C4-2B (cell line): ENCODE measurements around the gene FAM25C.
"Not testable (repeated sequence)": the region's sequence is repeated elsewhere in the genome, so short reads cannot be mapped to it uniquely, and the experiment has no call there.

Source experiments
- ZFX ChIP-seq: fragments of 450-650 bp; IDR thresholded peaks from 2 replicates; pipeline ENCODE4 v1.6.1; 2017
- TF ChIP-seq, protein P1 (sequence below): fragments of 450-650 bp; conservative IDR thresholded peaks from 2 replicates; pipeline ENCODE4 v1.5.1; 2017; ENCODE audit warnings: mild to moderate bottlenecking

DNA sequence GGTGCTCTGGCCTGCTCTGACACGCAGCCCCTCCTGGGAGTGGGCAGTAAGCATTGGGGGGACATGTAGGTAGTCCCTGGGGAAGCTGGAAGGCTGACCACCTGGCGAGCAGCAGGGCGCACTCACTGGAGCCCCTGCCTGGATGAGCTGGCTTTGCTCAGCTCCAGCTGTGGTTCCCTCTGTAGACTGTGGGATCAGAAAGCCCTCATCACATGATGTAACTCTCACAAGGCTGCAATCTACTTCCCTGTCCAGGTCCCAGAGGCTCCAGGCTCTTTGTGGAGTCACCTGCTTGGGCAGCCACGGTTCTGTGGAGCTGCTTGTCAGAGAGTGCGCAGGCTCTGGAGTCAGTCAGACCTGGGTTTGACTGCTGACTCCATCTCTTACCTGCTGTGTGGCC is 36.8 kb downstream of the FAM25C start:
- TF ChIP-seq, protein P1, sequence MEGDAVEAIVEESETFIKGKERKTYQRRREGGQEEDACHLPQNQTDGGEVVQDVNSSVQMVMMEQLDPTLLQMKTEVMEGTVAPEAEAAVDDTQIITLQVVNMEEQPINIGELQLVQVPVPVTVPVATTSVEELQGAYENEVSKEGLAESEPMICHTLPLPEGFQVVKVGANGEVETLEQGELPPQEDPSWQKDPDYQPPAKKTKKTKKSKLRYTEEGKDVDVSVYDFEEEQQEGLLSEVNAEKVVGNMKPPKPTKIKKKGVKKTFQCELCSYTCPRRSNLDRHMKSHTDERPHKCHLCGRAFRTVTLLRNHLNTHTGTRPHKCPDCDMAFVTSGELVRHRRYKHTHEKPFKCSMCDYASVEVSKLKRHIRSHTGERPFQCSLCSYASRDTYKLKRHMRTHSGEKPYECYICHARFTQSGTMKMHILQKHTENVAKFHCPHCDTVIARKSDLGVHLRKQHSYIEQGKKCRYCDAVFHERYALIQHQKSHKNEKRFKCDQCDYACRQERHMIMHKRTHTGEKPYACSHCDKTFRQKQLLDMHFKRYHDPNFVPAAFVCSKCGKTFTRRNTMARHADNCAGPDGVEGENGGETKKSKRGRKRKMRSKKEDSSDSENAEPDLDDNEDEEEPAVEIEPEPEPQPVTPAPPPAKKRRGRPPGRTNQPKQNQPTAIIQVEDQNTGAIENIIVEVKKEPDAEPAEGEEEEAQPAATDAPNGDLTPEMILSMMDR, result not testable (repeated sequence)
- TF ChIP-seq ZFX, result not testable (repeated sequence)
